Thyroid gland (tissue), 4 donors: ENCODE data around the gene LRCOL1. TPM values are rescaled to one million over a fixed set of nuclear protein-coding genes. Genes with fewer than 3 reads are reported as not detected.

Experiments
- DNase-seq, 2 donors: peaks; one replicate each; pipeline ENCODE4 v3.0.0-alpha.2; 2019
- H3K27ac ChIP-seq, 3 donors: fragments of 200-600 bp; sonication (generic); 1 replicate in 2 of 3; 2 replicates in 1 of 3; pipeline ENCODE4 v1.5.1; 2016 to 2019; ENCODE audit warnings: mild to moderate bottlenecking in 1 of 3, moderate library complexity in 1 of 3
- H3K27me3 ChIP-seq: fragments of 200-600 bp; sonication (generic); one replicate; pipeline ENCODE4 v1.5.1; 2019
- H3K36me3 ChIP-seq, 2 donors: fragments of 200-600 bp; sonication (generic); one replicate each; pipeline ENCODE4 v1.5.1; 2016 to 2019
- H3K4me1 ChIP-seq, 2 donors: fragments of 200-600 bp; sonication (generic); one replicate each; pipeline ENCODE4 v1.5.1; 2017 to 2019
- H3K4me3 ChIP-seq, 3 donors: fragments of 200-600 bp; sonication (generic); replicated peaks in 1 of 3; 1 replicate in 2 of 3; 2 replicates in 1 of 3; pipeline ENCODE4 v1.5.1; 2016; ENCODE audit warnings: mild to moderate bottlenecking in 1 of 3
- H3K9me3 ChIP-seq: fragments of 200-600 bp; sonication (generic); one replicate; pipeline ENCODE4 v1.5.1; 2017
- CTCF ChIP-seq, 6 experiments: fragments of 200-600 bp in 3 of 6; fragments of 450-650 bp in 3 of 6; sonication (generic) in 3 of 6; IDR thresholded peaks; one replicate each; pipeline ENCODE4 v1.5.1; 2016 to 2019; ENCODE audit warnings: antibody characterized with exemption in 6 of 6, mild to moderate bottlenecking in 2 of 6, inconsistent platforms in 1 of 6, moderate library complexity in 1 of 6
- POLR2A ChIP-seq, 2 donors: fragments of 450-650 bp; IDR thresholded peaks; one replicate each; pipeline ENCODE4 v1.6.1; 2017; ENCODE audit warnings: antibody characterized with exemption in 2 of 2, mild to moderate bottlenecking in 2 of 2, moderate library complexity in 1 of 2
- WGBS, 2 donors: methylation state at CpG; one replicate each; pipeline ENCODE4 v1.1.5; 2017; 5-methylcytosine and 5-hydroxymethylcytosine counted together
- intact Hi-C: fragments of 100-400 bp; cut with DNase I; formaldehyde crosslinking; loops from one replicate; pipeline ENCODE4 v1.15.1; 2023
- total RNA-seq, 4 donors: library from RNA; depleted of rRNA; stranded (reverse); fragments of >200 nt; gene quantifications; one replicate each; pipeline ENCODE4 v1.2.3, GENCODE V29; 2016

LRCOL1 gene
- total RNA-seq, 4 donors from 2014 or later, result 0.89 to 3.2 (median 3.2) TPM; not detected in 1

GRCh38 chr12:132579744-132580143, 30.6 kb downstream of the LRCOL1 start:
- no peaks in the 10 kb centered on the region for H3K9me3 ChIP-seq
- H3K36me3 ChIP-seq, result peaks cover 8 to 18% of the 10 kb centered on the region in 2 donors
- TF ChIP-seq CTCF (IDR thresholded peaks at IDR 0.05) (no peak), POLR2A (IDR thresholded peaks at IDR 0.05) (no peak)
- no peaks in the 10 kb centered on the region for H3K27me3 ChIP-seq
- intact Hi-C loops, result no loop called here
- no peak overlapping the region for H3K27ac ChIP-seq
- no peak overlapping the region for H3K4me3 ChIP-seq
- WGBS, 2 donors, result 66 to 76% methylated on average over 12 of the region's 12 CpGs
- DNase-seq, result no peak
- H3K4me1 ChIP-seq, result no peaks in the 10 kb centered on the region

- H3K27me3 ChIP-seq, result no peaks in the 10 kb centered on the region
- no peak overlapping the region for H3K4me3 ChIP-seq
- TF ChIP-seq POLR2A (IDR thresholded peaks at IDR 0.05), result no peak
- no peak for TF ChIP-seq CTCF (IDR thresholded peaks at IDR 0.05)
- no peaks in the 10 kb centered on the region for H3K4me1 ChIP-seq
- WGBS, 2 donors, result 80% methylated on average over 11 of the region's 11 CpGs
- no peak for DNase-seq
- H3K9me3 ChIP-seq, result no peaks in the 10 kb centered on the region
- peaks cover 13 to 18% of the 10 kb centered on the region in 2 donors for H3K36me3 ChIP-seq
- H3K27ac ChIP-seq, result no peak overlapping the region
- intact Hi-C loops, result no loop called here
These were observed 31.6 kb downstream of the LRCOL1 start for GRCh38 chr12:132578826-132579225.

GRCh38 chr12:132578118-132578517, 32.3 kb downstream of the LRCOL1 start:
- H3K27me3 ChIP-seq, result no peaks in the 10 kb centered on the region
- no peaks in the 10 kb centered on the region for H3K9me3 ChIP-seq
- H3K4me1 ChIP-seq, result no peaks in the 10 kb centered on the region
- TF ChIP-seq CTCF (IDR thresholded peaks at IDR 0.05) (no peak), POLR2A (IDR thresholded peaks at IDR 0.05) (no peak)
- no peak overlapping the region for H3K27ac ChIP-seq
- H3K4me3 ChIP-seq, result no peak overlapping the region
- intact Hi-C loops, result no loop called here
- 90 to 100% methylated on average over 7 to 11 of the region's 11 CpGs for WGBS, 2 donors
- no peak for DNase-seq
- peaks cover 13 to 18% of the 10 kb centered on the region in 2 donors for H3K36me3 ChIP-seq

GRCh38 chr12:132577191-132577920, 33.0 kb downstream of the LRCOL1 start:
- TF ChIP-seq POLR2A (IDR thresholded peaks at IDR 0.05) (no peak), CTCF (IDR thresholded peaks at IDR 0.05) (no peak)
- H3K4me3 ChIP-seq, result no peak overlapping the region
- no peaks in the 10 kb centered on the region for H3K9me3 ChIP-seq
- 92 to 98% methylated on average over 11 of the region's 22 CpGs for WGBS, 2 donors
- no peaks in the 10 kb centered on the region for H3K27me3 ChIP-seq
- intact Hi-C loops, result no loop called here
- no peak for DNase-seq
- H3K27ac ChIP-seq, result no peak overlapping the region
- H3K4me1 ChIP-seq, result no peaks in the 10 kb centered on the region
- peaks cover 13 to 18% of the 10 kb centered on the region in 2 donors for H3K36me3 ChIP-seq

- H3K36me3 ChIP-seq, result peaks cover 13 to 18% of the 10 kb centered on the region in 2 donors
- TF ChIP-seq POLR2A (IDR thresholded peaks at IDR 0.05), result no peak
- TF ChIP-seq CTCF (IDR thresholded peaks at IDR 0.05), result no peak
- no peaks in the 10 kb centered on the region for H3K9me3 ChIP-seq
- intact Hi-C loops, result no loop called here
- H3K27me3 ChIP-seq, result no peaks in the 10 kb centered on the region
- no peaks in the 10 kb centered on the region for H3K4me1 ChIP-seq
- H3K27ac ChIP-seq, result no peak overlapping the region
- no peak for DNase-seq
- WGBS, 2 donors, result 94 to 96% methylated on average over 6 to 12 of the region's 12 CpGs
- H3K4me3 ChIP-seq, result no peak overlapping the region
These were observed 33.7 kb downstream of the LRCOL1 start for GRCh38 chr12:132576701-132577100.
